Measurements from ENCODE around the gene IGSF9. TPM values are rescaled to one million over a fixed set of nuclear protein-coding genes. Genes with fewer than 3 reads are reported as not detected.

Gene IGSF9
- total RNA-seq, 1 experiment from 2014 or later, result 7.1 TPM

GRCh38 chr1:159920202-159920601 is 25.2 kb downstream of the IGSF9 start:
- ChIA-PET CTCF (no interaction called here), POLR2A (ENCODE audit: low non-redundant PET) (no interaction called here)
- Histone ChIP-seq H3K36me3 (ENCODE audit: insufficient read depth, low read length, poor library complexity, severe bottlenecking) (peaks cover 19% of the 10 kb centered on the region), H3K27me3 (replicated peaks; ENCODE audit: insufficient read depth, low read depth, low read length, poor library complexity) (no peaks in the 10 kb centered on the region), H3K27ac (ENCODE audit: low read depth, low read length, poor library complexity, severe bottlenecking) (no peak overlapping the region), H3K4me1 (ENCODE audit: insufficient read depth, low read length, poor library complexity, severe bottlenecking) (peaks cover 28% of the 10 kb centered on the region), H3K9me3 (ENCODE audit: low read depth, low read length, poor library complexity, severe bottlenecking) (no peaks in the 10 kb centered on the region), H3K4me3 (ENCODE audit: low read depth, low read length, poor library complexity, severe bottlenecking) (no peak overlapping the region)
- intact Hi-C loops (cut with micrococcal nuclease; ENCODE audit: unreplicated experiment), result no loop called here
- no peak for TF ChIP-seq CTCF (conservative IDR thresholded peaks at IDR 0.05; ENCODE audit: low read depth, low read length)
- TF ChIP-seq EZH2 (IDR thresholded peaks at IDR 0.05; ENCODE audit: borderline replicate concordance, low read depth, low read length, poor library complexity, severe bottlenecking), result no peak
- no TSS peak for BruUV-seq (replicated peaks)
- DNase-seq (ENCODE audit: low spot score), result no peak

- BruUV-seq (replicated peaks), result no TSS peak
- H3K27me3 ChIP-seq (replicated peaks; ENCODE audit: insufficient read depth, low read depth, low read length, poor library complexity), result no peaks in the 10 kb centered on the region
- intact Hi-C loops (cut with micrococcal nuclease; ENCODE audit: unreplicated experiment), result no loop called here
- ChIA-PET POLR2A (ENCODE audit: low non-redundant PET) (no interaction called here), CTCF (no interaction called here)
- H3K36me3 ChIP-seq (ENCODE audit: insufficient read depth, low read length, poor library complexity, severe bottlenecking), result peaks cover 19% of the 10 kb centered on the region
- H3K4me3 ChIP-seq (ENCODE audit: low read depth, low read length, poor library complexity, severe bottlenecking), result no peak overlapping the region
- H3K9me3 ChIP-seq (ENCODE audit: low read depth, low read length, poor library complexity, severe bottlenecking), result no peaks in the 10 kb centered on the region
- no peak for DNase-seq (ENCODE audit: low spot score)
- H3K27ac ChIP-seq (ENCODE audit: low read depth, low read length, poor library complexity, severe bottlenecking), result no peak overlapping the region
- H3K4me1 ChIP-seq (ENCODE audit: insufficient read depth, low read length, poor library complexity, severe bottlenecking), result peaks cover 28% of the 10 kb centered on the region
- TF ChIP-seq CTCF (conservative IDR thresholded peaks at IDR 0.05; ENCODE audit: low read depth, low read length) (no peak), EZH2 (IDR thresholded peaks at IDR 0.05; ENCODE audit: borderline replicate concordance, low read depth, low read length, poor library complexity, severe bottlenecking) (no peak)
Observed at GRCh38 chr1:159919236-159919865, 26.1 kb downstream of the IGSF9 start.

GRCh38 chr1:159918352-159919200 is 26.8 kb downstream of the IGSF9 start:
- POLR2A ChIA-PET (ENCODE audit: low non-redundant PET), result no interaction called here
- H3K4me1 ChIP-seq (ENCODE audit: insufficient read depth, low read length, poor library complexity, severe bottlenecking), result peaks cover 25% of the 10 kb centered on the region
- H3K36me3 ChIP-seq (ENCODE audit: insufficient read depth, low read length, poor library complexity, severe bottlenecking), result peaks cover 19% of the 10 kb centered on the region
- no peaks in the 10 kb centered on the region for H3K9me3 ChIP-seq (ENCODE audit: low read depth, low read length, poor library complexity, severe bottlenecking)
- TF ChIP-seq CTCF (conservative IDR thresholded peaks at IDR 0.05; ENCODE audit: low read depth, low read length) (no peak), EZH2 (IDR thresholded peaks at IDR 0.05; ENCODE audit: borderline replicate concordance, low read depth, low read length, poor library complexity, severe bottlenecking) (no peak)
- H3K4me3 ChIP-seq (ENCODE audit: low read depth, low read length, poor library complexity, severe bottlenecking), result no peak overlapping the region
- H3K27me3 ChIP-seq (replicated peaks; ENCODE audit: insufficient read depth, low read depth, low read length, poor library complexity), result no peaks in the 10 kb centered on the region
- no peak overlapping the region for H3K27ac ChIP-seq (ENCODE audit: low read depth, low read length, poor library complexity, severe bottlenecking)
- intact Hi-C loops (cut with micrococcal nuclease; ENCODE audit: unreplicated experiment), result no loop called here
- TSS peak; percentile 47 for BruUV-seq (replicated peaks)
- no peak for DNase-seq (ENCODE audit: low spot score)
- CTCF ChIA-PET, result no interaction called here
